Measurements from ENCODE around the gene ATP5PD. TPM values are rescaled to one million over a fixed set of nuclear protein-coding genes. Genes with fewer than 3 reads are reported as not detected.
A peak's percentile ranks its signal among the peaks of the same experiment; 100 is the strongest.

ATP5PD gene
- total and polyA plus RNA-seq, 2 of the 13 experiments (the other 11 are each of a cell fraction or from before 2014, with no cell fraction given): 158 to 428 TPM

DNA sequence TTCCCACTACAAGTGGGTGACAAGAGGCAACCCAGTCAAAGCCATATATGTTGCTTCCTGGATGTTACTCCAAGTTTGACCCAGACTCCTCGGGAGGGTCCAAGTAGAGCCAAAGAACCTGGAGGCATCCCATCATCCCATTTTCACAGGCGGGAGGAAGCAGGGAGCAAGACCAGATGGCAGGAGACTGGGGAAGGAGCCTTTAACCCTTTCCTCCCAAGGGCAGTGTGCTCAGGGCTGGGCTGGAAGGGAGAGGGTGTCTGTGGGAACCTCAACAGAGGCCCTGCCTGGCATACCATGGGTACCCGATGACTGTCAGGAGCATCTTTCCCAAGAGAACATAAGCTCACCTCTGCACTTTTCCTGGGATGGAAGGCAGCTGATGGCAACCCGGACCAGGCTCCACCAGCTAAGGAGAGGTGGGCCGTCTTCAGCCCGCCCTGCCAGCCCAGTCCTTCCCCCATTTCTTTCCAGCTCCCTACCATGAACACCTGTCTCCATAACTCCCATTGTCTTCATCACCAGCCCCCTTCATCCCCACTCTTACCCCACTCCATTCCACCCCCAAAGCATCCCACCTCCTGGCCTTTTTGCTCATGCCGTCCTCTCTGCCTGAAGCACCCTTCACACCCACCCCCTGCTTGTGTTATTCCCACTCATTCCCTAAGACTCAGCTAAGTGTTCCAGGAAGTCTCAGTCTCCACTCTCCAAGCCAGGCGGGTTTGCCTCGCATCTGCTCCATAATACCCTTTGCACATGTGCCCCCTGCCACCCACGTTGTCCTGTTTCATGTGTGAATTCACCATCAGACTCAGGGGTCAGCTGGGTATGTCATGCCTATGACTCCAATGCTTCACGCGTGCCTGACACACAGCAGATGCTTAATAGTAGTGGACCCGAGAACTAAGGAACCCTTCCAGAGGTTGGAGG, 35.1 kb upstream of the ATP5PD start:
- peaks cover 0 to 13% of the 10 kb centered on the region in 2 experiments; a peak in 2 of 5 replicates for H3K27me3 ChIP-seq (ENCODE audit: control insufficient read depth in 1 of 2, insufficient read depth in 2 of 2, low read length in 2 of 2)
- no peak for ATAC-seq
- CTCF ChIA-PET (ENCODE audit: low intra/inter-chr PET ratio, low total read pairs): no interaction called here

More for the DNA sequence above, 35.1 kb upstream of the ATP5PD start:
- no peak for FAIRE-seq
- TF ChIP-seq, protein P1, sequence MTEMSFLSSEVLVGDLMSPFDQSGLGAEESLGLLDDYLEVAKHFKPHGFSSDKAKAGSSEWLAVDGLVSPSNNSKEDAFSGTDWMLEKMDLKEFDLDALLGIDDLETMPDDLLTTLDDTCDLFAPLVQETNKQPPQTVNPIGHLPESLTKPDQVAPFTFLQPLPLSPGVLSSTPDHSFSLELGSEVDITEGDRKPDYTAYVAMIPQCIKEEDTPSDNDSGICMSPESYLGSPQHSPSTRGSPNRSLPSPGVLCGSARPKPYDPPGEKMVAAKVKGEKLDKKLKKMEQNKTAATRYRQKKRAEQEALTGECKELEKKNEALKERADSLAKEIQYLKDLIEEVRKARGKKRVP (CRISPR knock-in tag; IDR thresholded peaks at IDR 0.05): peak in 1 of 2 experiments; percentile 35; a peak in 1 of 4 replicates
- 0 out of 2 replicates have a peak, but pooled peaks have one; percentile 33 for TF ChIP-seq HOXA9 (CRISPR knock-in tag; IDR thresholded peaks at IDR 0.05; ENCODE audit: borderline replicate concordance)
- no peak for TF ChIP-seq ZIK1 (CRISPR knock-in tag; IDR thresholded peaks at IDR 0.05; ENCODE audit: borderline replicate concordance, low read depth)
- TF ChIP-seq ZNF780A (CRISPR knock-in tag; IDR thresholded peaks at IDR 0.05): 0 out of 2 replicates have a peak, but pooled peaks have one; percentile 47
- TF ChIP-seq ZNF652 (CRISPR knock-in tag; IDR thresholded peaks at IDR 0.05; ENCODE audit: borderline replicate concordance, low read depth): peak; percentile 92
- TF ChIP-seq, protein P2, sequence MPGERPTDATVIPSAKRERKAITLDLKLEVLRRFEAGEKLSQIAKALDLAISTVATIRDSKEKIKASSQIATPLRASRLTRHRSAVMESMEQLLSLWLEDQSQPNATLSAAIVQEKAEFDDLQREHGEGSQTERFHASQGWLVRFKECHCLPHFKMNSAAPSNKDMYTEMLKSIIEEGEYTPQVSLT (CRISPR knock-in tag; IDR thresholded peaks at IDR 0.05; ENCODE audit: borderline replicate concordance, low read depth): no peak
- WGBS (ENCODE audit: low lambda C conversion rate): 44% methylated on average over 13 of the region's 13 CpGs
- H3K4me2 ChIP-seq (ENCODE audit: low read depth, low read length): no peak overlapping the region; the same call in 1 of the 2 replicates
- H3K4me3 ChIP-seq (replicated peaks in 1 of 3; ENCODE audit: insufficient read depth in 1 of 3, low read depth in 2 of 3, low read length in 3 of 3): no peak overlapping the region
- POLR2A ChIA-PET: interaction anchor here (1.1 kb wide), 1 partner anchor 10 kb away, joined by 3 read pairs; no protein-coding TSS in a partner anchor
- H3K9me3 ChIP-seq (ENCODE audit: low read length): no peaks in the 10 kb centered on the region
- intact Hi-C loops (cut with micrococcal nuclease; ENCODE audit: unreplicated experiment): no loop called here
- peaks cover 98% of the 10 kb centered on the region for H3K4me1 ChIP-seq (ENCODE audit: insufficient read depth, low read length)
- no peak for DNase-seq (ENCODE audit: low spot score)
- in situ Hi-C loops (cut with HindIII; ENCODE audit: extremely low pct_ligation_motif_present, low pct_unique_long_range_greater_than_20kb): no loop called here
- no peak overlapping the region for H3K9ac ChIP-seq (ENCODE audit: insufficient read depth, low read depth, low read length)
- no peak overlapping the region for H3K27ac ChIP-seq (ENCODE audit: extremely low read length, insufficient read depth, low read length)
- H3K36me3 ChIP-seq (replicated peaks in 1 of 2; ENCODE audit: control insufficient read depth in 1 of 2, insufficient read depth in 2 of 2, low read length in 2 of 2): no peaks in the 10 kb centered on the region
- no peaks in the 10 kb centered on the region for H3K79me2 ChIP-seq (ENCODE audit: insufficient read depth, low read length)
- no peaks in the 10 kb centered on the region for H4K20me1 ChIP-seq (ENCODE audit: insufficient read depth, low read length)
- no TSS peak for BruUV-seq (replicated peaks)
- H2AFZ ChIP-seq (ENCODE audit: low read length): no peak overlapping the region
